ENCODE results near the gene ATP6V0B.

DNA sequence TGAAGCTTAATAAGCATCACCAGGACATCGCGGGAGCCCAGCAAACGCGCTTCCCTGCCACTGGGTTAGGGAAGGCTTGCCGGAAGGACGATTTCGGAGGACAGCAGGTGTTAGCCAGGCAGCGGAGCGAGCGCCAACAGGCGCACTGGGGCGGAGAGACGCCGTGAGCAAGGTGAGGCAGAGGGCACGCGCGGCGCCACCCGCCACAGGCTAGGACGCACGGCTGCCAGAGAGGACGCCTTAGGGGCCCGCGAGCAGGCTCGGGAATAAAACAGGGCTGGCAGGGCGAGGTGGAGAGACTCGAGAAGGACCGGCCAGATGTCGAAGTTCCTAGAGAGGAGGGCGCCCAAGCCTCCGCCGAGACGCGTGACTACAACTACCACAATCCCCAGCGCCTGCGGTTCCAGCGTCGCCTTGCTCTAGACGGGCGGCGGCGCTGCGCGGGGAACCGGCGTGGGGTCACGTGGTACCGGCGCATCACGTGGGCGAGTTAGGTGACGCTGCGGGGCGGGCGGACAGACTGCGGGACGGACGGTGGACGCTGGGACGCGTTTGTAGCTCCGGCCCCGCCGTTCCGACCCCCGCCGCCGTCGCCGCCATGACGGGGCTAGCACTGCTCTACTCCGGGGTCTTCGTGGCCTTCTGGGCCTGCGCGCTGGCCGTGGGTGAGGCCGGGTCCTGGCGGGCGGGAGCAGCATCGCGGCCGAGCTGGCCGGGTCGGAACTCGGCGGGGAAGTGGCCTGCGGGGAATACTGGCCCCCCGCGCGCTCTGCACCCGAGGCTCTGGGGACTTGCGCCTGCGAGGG, at the start of gene ATP6V0B:
- TF ChIP-seq, protein P1, sequence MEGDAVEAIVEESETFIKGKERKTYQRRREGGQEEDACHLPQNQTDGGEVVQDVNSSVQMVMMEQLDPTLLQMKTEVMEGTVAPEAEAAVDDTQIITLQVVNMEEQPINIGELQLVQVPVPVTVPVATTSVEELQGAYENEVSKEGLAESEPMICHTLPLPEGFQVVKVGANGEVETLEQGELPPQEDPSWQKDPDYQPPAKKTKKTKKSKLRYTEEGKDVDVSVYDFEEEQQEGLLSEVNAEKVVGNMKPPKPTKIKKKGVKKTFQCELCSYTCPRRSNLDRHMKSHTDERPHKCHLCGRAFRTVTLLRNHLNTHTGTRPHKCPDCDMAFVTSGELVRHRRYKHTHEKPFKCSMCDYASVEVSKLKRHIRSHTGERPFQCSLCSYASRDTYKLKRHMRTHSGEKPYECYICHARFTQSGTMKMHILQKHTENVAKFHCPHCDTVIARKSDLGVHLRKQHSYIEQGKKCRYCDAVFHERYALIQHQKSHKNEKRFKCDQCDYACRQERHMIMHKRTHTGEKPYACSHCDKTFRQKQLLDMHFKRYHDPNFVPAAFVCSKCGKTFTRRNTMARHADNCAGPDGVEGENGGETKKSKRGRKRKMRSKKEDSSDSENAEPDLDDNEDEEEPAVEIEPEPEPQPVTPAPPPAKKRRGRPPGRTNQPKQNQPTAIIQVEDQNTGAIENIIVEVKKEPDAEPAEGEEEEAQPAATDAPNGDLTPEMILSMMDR (IDR thresholded peaks at IDR 0.05): no peak
- no peak for TF ChIP-seq EZH2 (IDR thresholded peaks at IDR 0.05; ENCODE audit: borderline replicate concordance, insufficient read depth, low read depth, low read length, poor library complexity, severe bottlenecking)

All from B cell (primary cell).